Small intestine (tissue), 7 donors: Measurements from ENCODE around the gene SGCE. TPM values are rescaled to one million over a fixed set of nuclear protein-coding genes. Genes with fewer than 3 reads are reported as not detected.

Experiments used
- DNase-seq, 2 donors: peaks; one replicate each; pipeline versions ENCODE4 v3.0.0 to v3.0.0-alpha.2; 2013
- FAIRE-seq: peaks from 2 replicates; lab custom pipeline; 2012; peaks lifted over from hg19 to GRCh38; lab: Jason Lieb, UNC
- H3K27ac ChIP-seq, 3 donors: one replicate each; pipeline ENCODE4 v1.5.1; 2013; ENCODE audit warnings: low read length in 2 of 3, mild to moderate bottlenecking in 2 of 3, control low read depth in 1 of 3, inconsistent platforms in 1 of 3, low read depth in 1 of 3, moderate library complexity in 1 of 3
- H3K27me3 ChIP-seq, 3 donors: one replicate each; pipeline ENCODE4 v1.6.1; 2013; ENCODE audit warnings: low read length in 3 of 3, inconsistent platforms in 1 of 3; ENCODE audit not compliant: control insufficient read depth in 3 of 3, insufficient read depth in 3 of 3
- H3K36me3 ChIP-seq, 3 donors: one replicate each; pipeline ENCODE4 v1.6.1; 2013; ENCODE audit warnings: low read length in 3 of 3, inconsistent platforms in 1 of 3, low read depth in 1 of 3, mild to moderate bottlenecking in 1 of 3, moderate library complexity in 1 of 3; ENCODE audit not compliant: control insufficient read depth in 3 of 3, insufficient read depth in 2 of 3
- H3K4me1 ChIP-seq, 3 donors: one replicate each; pipeline ENCODE4 v1.6.1; 2013; ENCODE audit warnings: low read length in 2 of 3, inconsistent platforms in 1 of 3, low read depth in 1 of 3, mild to moderate bottlenecking in 1 of 3, moderate library complexity in 1 of 3; ENCODE audit not compliant: control insufficient read depth in 3 of 3, insufficient read depth in 2 of 3
- H3K4me3 ChIP-seq, 3 donors: one replicate each; pipeline ENCODE4 v1.5.1; 2013; ENCODE audit warnings: low read length in 3 of 3, control low read depth in 1 of 3, inconsistent platforms in 1 of 3, low read depth in 1 of 3, mild to moderate bottlenecking in 1 of 3, moderate library complexity in 1 of 3
- H3K9me3 ChIP-seq, 2 donors: one replicate each; pipeline ENCODE4 v1.6.1; 2013; ENCODE audit warnings: low read depth in 1 of 2, low read length in 1 of 2; ENCODE audit not compliant: control insufficient read depth in 2 of 2, insufficient read depth in 1 of 2
- WGBS, 3 donors: extraction: QIAGEN DNeasy Blood & Tissue Kit; methylation state at CpG; one replicate each; pipeline ENCODE4 v1.1.7; 2013; 5-methylcytosine and 5-hydroxymethylcytosine counted together
- polyA plus RNA-seq, 4 donors: library from polyadenylated mRNA; stranded (reverse) in 3 of 4; unstranded in 1 of 4; fragments of 200-250 nt in 3 of 4; fragments of 120-200 nt in 1 of 4; gene quantifications; one replicate each; pipeline versions ENCODE4 v1.2.1 to v1.2.3, GENCODE V29; 2013
- donor health status: healthy with polysubstance abuse.
- donor health status: control.
- donor health status: control.
- donor health status: Bipolar disorder and iron deficiency.
- donor health status: healthy.

The SGCE gene
- polyA plus RNA-seq, 4 donors, result 5.9 to 16.8 (median 16.1) TPM; not detected in 1

GRCh38 chr7:94687810-94688209 lies 31.9 kb upstream of the SGCE start:
- FAIRE-seq, result no peak

GRCh38 chr7:94687076-94687475 lies 31.1 kb upstream of the SGCE start:
- FAIRE-seq (no peak), DNase-seq (no peak)
- Histone ChIP-seq H3K9me3 (no peaks in the 10 kb centered on the region), H3K4me3 (no peak overlapping the region), H3K27me3 (no peaks in the 10 kb centered on the region), H3K27ac (no peak overlapping the region), H3K36me3 (no peaks in the 10 kb centered on the region), H3K4me1 (no peaks in the 10 kb centered on the region)
- WGBS, 3 donors, result 47 to 74% (median 53%) methylated on average over 2 of the region's 2 CpGs

More at GRCh38 chr7:94687810-94688209, 31.9 kb upstream of the SGCE start:
- Histone ChIP-seq H3K4me1 (no peaks in the 10 kb centered on the region), H3K27ac (no peak overlapping the region), H3K36me3 (no peaks in the 10 kb centered on the region), H3K27me3 (no peaks in the 10 kb centered on the region), H3K9me3 (no peaks in the 10 kb centered on the region), H3K4me3 (no peak overlapping the region)
- 39 to 56% (median 41%) methylated on average over 2 of the region's 2 CpGs for WGBS, 3 donors
- no peak for DNase-seq

GRCh38 chr7:94683066-94683465 lies 27.1 kb upstream of the SGCE start:
- Histone ChIP-seq H3K27ac (no peak overlapping the region), H3K4me3 (no peak overlapping the region)
- WGBS, 3 donors, result 61 to 86% (median 84%) methylated on average over 1 of the region's 1 CpG

GRCh38 chr7:94679358-94679757 lies 23.4 kb upstream of the SGCE start:
- 88 to 95% (median 89%) methylated on average over 1 of the region's 1 CpG for WGBS, 3 donors
- Histone ChIP-seq H3K4me3 (no peak overlapping the region), H3K27me3 (no peaks in the 10 kb centered on the region), H3K9me3 (no peaks in the 10 kb centered on the region), H3K36me3 (no peaks in the 10 kb centered on the region), H3K4me1 (no peaks in the 10 kb centered on the region), H3K27ac (no peak overlapping the region)
- FAIRE-seq, result no peak
- no peak for DNase-seq

More at GRCh38 chr7:94683066-94683465, 27.1 kb upstream of the SGCE start:
- no peak for FAIRE-seq
- no peak for DNase-seq
- no peaks in the 10 kb centered on the region for H3K9me3 ChIP-seq
- no peaks in the 10 kb centered on the region for H3K4me1 ChIP-seq
- H3K36me3 ChIP-seq, result no peaks in the 10 kb centered on the region
- no peaks in the 10 kb centered on the region for H3K27me3 ChIP-seq

GRCh38 chr7:94676431-94676830 lies 20.5 kb upstream of the SGCE start:
- 78 to 80% (median 78%) methylated on average over 3 of the region's 3 CpGs for WGBS, 3 donors
- Histone ChIP-seq H3K27ac (no peak overlapping the region), H3K4me3 (no peak overlapping the region), H3K4me1 (no peaks in the 10 kb centered on the region), H3K9me3 (no peaks in the 10 kb centered on the region), H3K27me3 (no peaks in the 10 kb centered on the region), H3K36me3 (no peaks in the 10 kb centered on the region)
- DNase-seq, result no peak
- FAIRE-seq, result no peak

GRCh38 chr7:94675356-94675755 lies 19.4 kb upstream of the SGCE start:
- no peak for DNase-seq

GRCh38 chr7:94671444-94672235 lies 15.7 kb upstream of the SGCE start:
- no peak overlapping the region for H3K4me3 ChIP-seq
- FAIRE-seq, result no peak
- WGBS, 3 donors, result 37 to 72% (median 48%) methylated on average over 4 of the region's 4 CpGs
- no peaks in the 10 kb centered on the region for H3K9me3 ChIP-seq
- DNase-seq, result peak in 1 of 2 donors; percentile 6
- H3K27ac ChIP-seq, result no peak overlapping the region
- H3K36me3 ChIP-seq, result no peaks in the 10 kb centered on the region
- no peaks in the 10 kb centered on the region for H3K4me1 ChIP-seq
- no peaks in the 10 kb centered on the region for H3K27me3 ChIP-seq

More at GRCh38 chr7:94675356-94675755, 19.4 kb upstream of the SGCE start:
- 98 to 99% (median 99%) methylated on average over 8 of the region's 8 CpGs for WGBS, 3 donors
- Histone ChIP-seq H3K27ac (no peak overlapping the region), H3K4me1 (no peaks in the 10 kb centered on the region), H3K4me3 (no peak overlapping the region), H3K27me3 (no peaks in the 10 kb centered on the region), H3K9me3 (no peaks in the 10 kb centered on the region), H3K36me3 (no peaks in the 10 kb centered on the region)
- peak; percentile 30 for FAIRE-seq

GRCh38 chr7:94669773-94670495 lies 14.0 kb upstream of the SGCE start:
- peaks cover 0 to 1% of the 10 kb centered on the region in 2 donors for H3K9me3 ChIP-seq
- 88 to 93% (median 92%) methylated on average over 1 of the region's 1 CpG for WGBS, 3 donors
- H3K36me3 ChIP-seq, result no peaks in the 10 kb centered on the region
- H3K4me1 ChIP-seq, result no peaks in the 10 kb centered on the region
- DNase-seq (no peak), FAIRE-seq (no peak)
- H3K27me3 ChIP-seq, result no peaks in the 10 kb centered on the region
- no peak overlapping the region for H3K4me3 ChIP-seq
- no peak overlapping the region for H3K27ac ChIP-seq
